Measurements from ENCODE around the gene RNF14.

The RNF14 gene

GRCh38 chr5:141942185-141942857, 26.6 kb upstream of the RNF14 start:
- Histone ChIP-seq H4K91ac (ENCODE audit: low read length) (no peak overlapping the region), H4K8ac (ENCODE audit: low read length) (no peak overlapping the region), H3K4ac (ENCODE audit: low read depth in 1 of 2, low read length in 2 of 2) (no peak overlapping the region), H3K18ac (ENCODE audit: low read depth in 1 of 2, low read length in 2 of 2) (no peak overlapping the region), H2AFZ (ENCODE audit: low read depth, low read length) (no peak overlapping the region), H3K23ac (ENCODE audit: low read length in 2 of 2) (no peak overlapping the region), H3K79me1 (replicated peaks; ENCODE audit: low read length, poor library complexity, severe bottlenecking) (no peaks in the 10 kb centered on the region), H2BK5ac (ENCODE audit: low read depth, low read length, poor library complexity, severe bottlenecking) (no peak overlapping the region), H3K27ac (ENCODE audit: low read length, poor library complexity, severe bottlenecking) (no peak overlapping the region), H3K9ac (ENCODE audit: low read length) (peak overlapping the region; percentile 8), H3K36me3 (ENCODE audit: control insufficient read depth in 1 of 2, insufficient read depth in 2 of 2, low read depth in 1 of 2, low read length in 2 of 2) (peaks cover 19 to 21% of the 10 kb centered on the region in 2 experiments), H3K9me3 (ENCODE audit: control insufficient read depth, low read length) (no peaks in the 10 kb centered on the region), H3K27me3 (ENCODE audit: control insufficient read depth in 1 of 2, insufficient read depth in 1 of 2, low read length in 2 of 2) (peaks cover 11 to 14% of the 10 kb centered on the region in 2 experiments), H3K4me2 (ENCODE audit: low read length, poor library complexity, severe bottlenecking) (no peak overlapping the region), H3K4me3 (ENCODE audit: insufficient read depth in 1 of 2, low read depth in 1 of 2, low read length in 2 of 2) (no peak overlapping the region), H2BK12ac (ENCODE audit: low read length in 2 of 2) (no peak overlapping the region), H3K14ac (ENCODE audit: low read length in 2 of 2) (no peak overlapping the region), H2AK5ac (ENCODE audit: low read length, severe bottlenecking) (no peak overlapping the region), H3K4me1 (ENCODE audit: control insufficient read depth, insufficient read depth, low read depth, low read length) (peaks cover 9% of the 10 kb centered on the region), H2BK15ac (ENCODE audit: low read depth, poor library complexity, severe bottlenecking) (no peak overlapping the region), H2BK120ac (ENCODE audit: low read depth, low read length) (no peak overlapping the region)
- WGBS = 90% methylated on average over 9 of the region's 9 CpGs
- no peak for DNase-seq

- H3K4ac ChIP-seq (ENCODE audit: low read depth in 1 of 2, low read length in 2 of 2) = no peak overlapping the region
- H3K36me3 ChIP-seq (ENCODE audit: control insufficient read depth in 1 of 2, insufficient read depth in 2 of 2, low read depth in 1 of 2, low read length in 2 of 2) = peaks cover 8 to 9% of the 10 kb centered on the region in 2 experiments
- no peak overlapping the region for H3K4me3 ChIP-seq (ENCODE audit: insufficient read depth in 1 of 2, low read depth in 1 of 2, low read length in 2 of 2)
- no peak overlapping the region for H2BK15ac ChIP-seq (ENCODE audit: low read depth, poor library complexity, severe bottlenecking)
- H4K8ac ChIP-seq (ENCODE audit: low read length) = no peak overlapping the region
- no peak overlapping the region for H2BK120ac ChIP-seq (ENCODE audit: low read depth, low read length)
- no peak for DNase-seq
- no peak overlapping the region for H3K27ac ChIP-seq (ENCODE audit: low read length, poor library complexity, severe bottlenecking)
- H2AFZ ChIP-seq (ENCODE audit: low read depth, low read length) = no peak overlapping the region
- H3K79me1 ChIP-seq (replicated peaks; ENCODE audit: low read length, poor library complexity, severe bottlenecking) = no peaks in the 10 kb centered on the region
- H2BK5ac ChIP-seq (ENCODE audit: low read depth, low read length, poor library complexity, severe bottlenecking) = no peak overlapping the region
- no peak overlapping the region for H4K91ac ChIP-seq (ENCODE audit: low read length)
- peaks cover 9% of the 10 kb centered on the region for H3K4me1 ChIP-seq (ENCODE audit: control insufficient read depth, insufficient read depth, low read depth, low read length)
- H2AK5ac ChIP-seq (ENCODE audit: low read length, severe bottlenecking) = no peak overlapping the region
- H3K14ac ChIP-seq (ENCODE audit: low read length in 2 of 2) = no peak overlapping the region
- H3K4me2 ChIP-seq (ENCODE audit: low read length, poor library complexity, severe bottlenecking) = no peak overlapping the region
- H3K18ac ChIP-seq (ENCODE audit: low read depth in 1 of 2, low read length in 2 of 2) = no peak overlapping the region
- H3K23ac ChIP-seq (ENCODE audit: low read length in 2 of 2) = no peak overlapping the region
- no peak overlapping the region for H2BK12ac ChIP-seq (ENCODE audit: low read length in 2 of 2)
- no peak overlapping the region for H3K9ac ChIP-seq (ENCODE audit: low read length)
- peaks cover 11 to 14% of the 10 kb centered on the region in 2 experiments for H3K27me3 ChIP-seq (ENCODE audit: control insufficient read depth in 1 of 2, insufficient read depth in 1 of 2, low read length in 2 of 2)
- WGBS = 91% methylated on average over 8 of the region's 9 CpGs
- no peaks in the 10 kb centered on the region for H3K9me3 ChIP-seq (ENCODE audit: control insufficient read depth, low read length)
Observed at GRCh38 chr5:141944076-141944475, 24.8 kb upstream of the RNF14 start.

DNA sequence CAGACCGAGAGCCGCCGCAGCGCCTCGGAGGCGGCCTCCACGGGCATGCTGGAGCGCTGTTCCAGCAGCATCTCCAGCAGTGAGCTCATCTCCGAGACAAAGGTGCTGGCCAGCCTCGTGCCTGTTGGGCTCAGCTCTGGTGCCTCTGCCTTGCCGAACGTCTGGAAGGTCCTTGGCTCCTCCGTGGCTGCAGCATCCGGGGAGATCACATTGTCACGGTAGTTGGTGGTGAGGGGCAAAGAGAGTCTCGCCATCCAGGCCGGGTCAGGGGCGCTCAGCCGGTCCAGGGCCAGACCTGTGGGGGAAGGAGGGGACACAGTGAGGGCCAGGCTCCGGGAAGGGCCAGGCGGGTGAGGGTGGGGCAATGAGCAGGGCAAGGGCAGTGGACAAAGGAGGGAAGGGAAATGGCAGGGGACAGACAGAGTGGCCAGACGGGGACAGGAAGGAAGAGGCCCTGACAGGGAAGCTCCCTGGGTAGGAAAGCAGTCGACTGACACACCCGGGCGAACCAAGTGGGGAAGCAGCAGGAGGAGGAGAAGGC, 23.3 kb upstream of the RNF14 start:
- H2AFZ ChIP-seq (ENCODE audit: low read depth, low read length) = no peak overlapping the region
- WGBS = 69% methylated on average over 25 of the region's 25 CpGs

GRCh38 chr5:141947316-141947715, 21.6 kb upstream of the RNF14 start:
- Histone ChIP-seq H3K23ac (ENCODE audit: low read length in 2 of 2) (no peak overlapping the region), H2BK15ac (ENCODE audit: low read depth, poor library complexity, severe bottlenecking) (no peak overlapping the region), H2BK120ac (ENCODE audit: low read depth, low read length) (no peak overlapping the region)

More for the DNA sequence above, 23.3 kb upstream of the RNF14 start:
- Histone ChIP-seq H3K36me3 (ENCODE audit: control insufficient read depth in 1 of 2, insufficient read depth in 2 of 2, low read depth in 1 of 2, low read length in 2 of 2) (peaks cover 0 to under 1% of the 10 kb centered on the region in 2 experiments), H2BK12ac (ENCODE audit: low read length in 2 of 2) (no peak overlapping the region), H2AK5ac (ENCODE audit: low read length, severe bottlenecking) (no peak overlapping the region), H3K27ac (ENCODE audit: low read length, poor library complexity, severe bottlenecking) (no peak overlapping the region), H3K4me2 (ENCODE audit: low read length, poor library complexity, severe bottlenecking) (no peak overlapping the region), H3K79me1 (replicated peaks; ENCODE audit: low read length, poor library complexity, severe bottlenecking) (no peaks in the 10 kb centered on the region), H3K27me3 (ENCODE audit: control insufficient read depth in 1 of 2, insufficient read depth in 1 of 2, low read length in 2 of 2) (peaks cover 11 to 16% of the 10 kb centered on the region in 2 experiments), H3K4me3 (ENCODE audit: insufficient read depth in 1 of 2, low read depth in 1 of 2, low read length in 2 of 2) (peak overlapping the region in 1 of 2 experiments; percentile 45), H3K4me1 (ENCODE audit: control insufficient read depth, insufficient read depth, low read depth, low read length) (peaks cover 9% of the 10 kb centered on the region), H3K9me3 (ENCODE audit: control insufficient read depth, low read length) (no peaks in the 10 kb centered on the region), H2BK5ac (ENCODE audit: low read depth, low read length, poor library complexity, severe bottlenecking) (no peak overlapping the region), H2BK120ac (ENCODE audit: low read depth, low read length) (no peak overlapping the region), H3K14ac (ENCODE audit: low read length in 2 of 2) (peak overlapping the region in 1 of 2 experiments; percentile 50), H4K91ac (ENCODE audit: low read length) (peak overlapping the region; percentile 40), H4K8ac (ENCODE audit: low read length) (peak overlapping the region; percentile 19), H2BK15ac (ENCODE audit: low read depth, poor library complexity, severe bottlenecking) (no peak overlapping the region), H3K18ac (ENCODE audit: low read depth in 1 of 2, low read length in 2 of 2) (peak overlapping the region in 1 of 2 experiments; percentile 6), H3K23ac (ENCODE audit: low read length in 2 of 2) (peak overlapping the region in 1 of 2 experiments; percentile 81), H3K9ac (ENCODE audit: low read length) (peak overlapping the region; percentile 21), H3K4ac (ENCODE audit: low read depth in 1 of 2, low read length in 2 of 2) (no peak overlapping the region)
- no peak for DNase-seq

More at GRCh38 chr5:141947316-141947715, 21.6 kb upstream of the RNF14 start:
- Histone ChIP-seq H3K9me3 (ENCODE audit: control insufficient read depth, low read length) (no peaks in the 10 kb centered on the region), H3K9ac (ENCODE audit: low read length) (no peak overlapping the region), H3K4me2 (ENCODE audit: low read length, poor library complexity, severe bottlenecking) (no peak overlapping the region), H3K36me3 (ENCODE audit: control insufficient read depth in 1 of 2, insufficient read depth in 2 of 2, low read depth in 1 of 2, low read length in 2 of 2) (no peaks in the 10 kb centered on the region), H3K27ac (ENCODE audit: low read length, poor library complexity, severe bottlenecking) (no peak overlapping the region), H3K79me1 (replicated peaks; ENCODE audit: low read length, poor library complexity, severe bottlenecking) (no peaks in the 10 kb centered on the region), H3K27me3 (ENCODE audit: control insufficient read depth in 1 of 2, insufficient read depth in 1 of 2, low read length in 2 of 2) (peaks cover 15 to 27% of the 10 kb centered on the region in 2 experiments), H2AK5ac (ENCODE audit: low read length, severe bottlenecking) (no peak overlapping the region), H2BK5ac (ENCODE audit: low read depth, low read length, poor library complexity, severe bottlenecking) (no peak overlapping the region), H3K4ac (ENCODE audit: low read depth in 1 of 2, low read length in 2 of 2) (no peak overlapping the region), H3K4me1 (ENCODE audit: control insufficient read depth, insufficient read depth, low read depth, low read length) (peaks cover 5% of the 10 kb centered on the region), H3K4me3 (ENCODE audit: insufficient read depth in 1 of 2, low read depth in 1 of 2, low read length in 2 of 2) (no peak overlapping the region), H4K91ac (ENCODE audit: low read length) (no peak overlapping the region), H2BK12ac (ENCODE audit: low read length in 2 of 2) (no peak overlapping the region), H2AFZ (ENCODE audit: low read depth, low read length) (no peak overlapping the region), H3K14ac (ENCODE audit: low read length in 2 of 2) (no peak overlapping the region), H4K8ac (ENCODE audit: low read length) (no peak overlapping the region), H3K18ac (ENCODE audit: low read depth in 1 of 2, low read length in 2 of 2) (no peak overlapping the region)
- DNase-seq = no peak
- WGBS = 71% methylated on average over 4 of the region's 4 CpGs

Data from mesenchymal stem cell (in vitro differentiated cells and primary cell).